ENCODE data around the gene HLX.

The HLX gene, protein sequence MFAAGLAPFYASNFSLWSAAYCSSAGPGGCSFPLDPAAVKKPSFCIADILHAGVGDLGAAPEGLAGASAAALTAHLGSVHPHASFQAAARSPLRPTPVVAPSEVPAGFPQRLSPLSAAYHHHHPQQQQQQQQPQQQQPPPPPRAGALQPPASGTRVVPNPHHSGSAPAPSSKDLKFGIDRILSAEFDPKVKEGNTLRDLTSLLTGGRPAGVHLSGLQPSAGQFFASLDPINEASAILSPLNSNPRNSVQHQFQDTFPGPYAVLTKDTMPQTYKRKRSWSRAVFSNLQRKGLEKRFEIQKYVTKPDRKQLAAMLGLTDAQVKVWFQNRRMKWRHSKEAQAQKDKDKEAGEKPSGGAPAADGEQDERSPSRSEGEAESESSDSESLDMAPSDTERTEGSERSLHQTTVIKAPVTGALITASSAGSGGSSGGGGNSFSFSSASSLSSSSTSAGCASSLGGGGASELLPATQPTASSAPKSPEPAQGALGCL

DNA sequence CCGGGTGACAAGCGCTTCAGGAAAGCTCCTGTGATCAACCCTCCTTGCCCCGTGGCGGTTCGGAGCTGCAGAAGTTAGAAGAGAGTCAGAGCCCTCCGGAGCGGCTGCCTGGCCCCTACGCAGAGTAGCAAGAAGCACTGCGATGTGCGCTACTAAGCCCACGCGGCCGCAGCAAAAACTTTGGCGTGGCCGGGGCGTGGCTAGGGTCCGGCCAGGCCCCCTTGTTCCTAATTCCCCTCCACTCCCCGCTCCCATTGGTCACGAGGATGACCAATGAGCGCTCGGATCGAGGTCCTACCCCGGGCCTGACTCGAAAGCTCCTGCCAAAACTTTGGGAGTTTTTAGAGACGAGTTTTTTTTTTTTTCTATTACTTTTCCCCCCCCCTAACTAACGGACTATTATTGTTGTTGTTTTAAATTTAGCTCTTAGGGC is at the start of gene HLX:
Gene HLX, plus strand, starts transcription at position 368 of the 433 bp plus-strand sequence. CDS start 415 bp downstream, outside the sequence.
- DNase-seq, result no peak

DNA sequence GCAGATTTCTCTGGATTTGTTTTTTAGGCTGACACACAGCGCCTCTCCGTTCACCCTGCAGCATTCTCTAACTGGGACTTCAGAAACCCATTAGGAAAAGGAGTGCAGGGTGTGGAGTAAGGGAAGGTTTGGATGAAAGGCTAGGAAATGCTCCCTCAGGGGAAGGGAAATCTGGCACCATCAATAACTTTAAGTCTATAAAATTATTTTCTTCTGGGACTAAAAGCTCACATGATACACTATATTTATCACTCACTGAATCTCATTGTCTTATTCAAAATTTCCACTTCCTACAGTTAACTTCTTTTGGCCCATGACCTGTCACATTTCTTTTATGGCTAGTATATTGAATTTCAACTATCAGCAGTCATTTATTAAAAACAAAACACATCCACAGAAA is 45.8 kb upstream of the HLX start:
- DNase-seq, result no peak

DNA sequence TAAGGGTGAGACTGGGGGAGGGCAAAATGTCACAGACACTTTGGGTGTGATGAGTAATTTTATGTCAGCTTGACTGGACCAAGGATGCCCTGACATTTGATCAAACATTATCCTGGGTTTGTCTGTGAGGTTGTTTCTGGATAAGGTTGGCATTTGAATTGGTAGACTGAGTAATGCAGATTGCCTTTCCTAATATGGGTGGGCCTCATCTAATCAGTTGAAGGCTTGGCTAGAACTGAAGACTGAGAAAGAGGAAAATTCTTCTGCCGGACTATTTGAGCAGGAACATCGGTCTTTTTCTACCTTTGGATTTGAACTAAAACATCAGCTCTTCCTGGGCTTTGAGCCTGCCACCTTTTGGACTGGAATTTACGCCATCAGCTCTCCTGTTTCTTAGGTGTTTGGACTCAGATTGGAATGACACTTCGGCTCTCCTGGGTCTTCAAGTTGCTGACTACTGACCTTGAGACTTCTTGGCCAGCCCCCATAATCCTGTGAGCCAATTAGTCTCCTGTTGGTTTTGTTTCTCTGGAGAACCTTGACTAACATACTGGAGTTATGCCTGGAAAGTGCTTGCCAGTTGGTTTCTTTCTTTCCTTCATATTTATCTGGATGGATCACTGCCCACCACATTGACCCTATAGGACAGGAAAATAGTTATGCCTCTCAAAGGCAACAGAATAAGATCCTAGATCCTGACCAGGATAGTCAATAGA is 44.9 kb upstream of the HLX start:
- DNase-seq, result no peak

DNA sequence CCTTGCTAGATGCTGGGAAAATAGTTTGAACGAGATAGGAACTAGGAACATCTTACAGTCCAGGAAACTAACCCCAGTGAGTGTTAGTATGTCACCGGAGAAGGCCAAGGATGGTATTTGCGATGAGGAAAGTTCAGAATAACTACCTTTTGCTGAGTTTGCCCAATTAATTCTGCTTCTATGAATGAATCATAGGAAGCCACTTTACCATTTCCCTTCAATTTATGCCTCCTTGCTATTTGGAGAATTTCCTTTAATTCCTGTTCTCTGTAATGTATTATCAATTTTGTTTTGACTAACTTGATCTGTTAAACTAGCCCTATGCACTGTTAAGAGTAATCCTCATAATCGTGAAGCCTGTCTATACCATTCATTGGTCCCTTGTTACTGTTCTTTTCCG is 40.7 kb upstream of the HLX start:
- DNase-seq, result no peak

DNA sequence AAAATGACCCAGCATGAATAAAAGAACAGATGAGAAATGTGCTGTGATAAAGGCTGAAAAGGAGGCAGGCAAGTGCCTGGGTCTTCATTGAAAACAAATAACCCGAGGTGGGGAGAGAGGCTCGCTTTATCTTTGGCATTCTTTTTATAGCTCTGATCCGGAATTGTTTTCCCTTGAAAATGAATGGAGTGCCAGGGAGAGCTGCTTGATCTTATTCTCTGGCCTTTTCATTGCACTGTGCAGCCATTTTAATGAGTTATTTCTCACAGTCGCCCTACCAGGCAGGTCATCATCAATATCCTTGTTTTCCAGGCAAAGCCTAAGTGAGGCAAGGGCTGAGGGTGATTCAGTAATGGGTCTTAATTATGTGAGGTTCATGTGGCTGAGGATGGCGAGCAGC is 39.8 kb upstream of the HLX start:
- no peak for DNase-seq

DNA sequence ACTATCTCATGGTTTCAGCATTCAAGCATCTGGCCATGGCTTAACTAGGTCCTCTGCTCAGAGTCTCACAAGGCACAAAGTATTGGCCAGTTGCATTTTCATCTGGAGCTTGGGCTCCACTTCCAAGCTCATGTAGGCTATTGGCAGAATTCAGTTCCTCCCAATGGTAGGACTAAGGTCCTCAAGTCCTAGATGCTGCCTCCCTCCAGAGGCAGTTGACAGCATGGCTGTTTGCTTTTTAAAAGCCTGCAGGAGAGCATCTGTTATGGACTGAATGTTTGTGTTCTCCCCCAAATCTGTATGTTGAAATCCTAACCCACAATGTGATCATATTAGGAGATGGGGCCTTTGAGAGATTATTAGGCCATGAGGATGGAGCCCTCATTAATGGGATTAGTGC is 38.0 kb upstream of the HLX start:
- DNase-seq, result no peak

DNA sequence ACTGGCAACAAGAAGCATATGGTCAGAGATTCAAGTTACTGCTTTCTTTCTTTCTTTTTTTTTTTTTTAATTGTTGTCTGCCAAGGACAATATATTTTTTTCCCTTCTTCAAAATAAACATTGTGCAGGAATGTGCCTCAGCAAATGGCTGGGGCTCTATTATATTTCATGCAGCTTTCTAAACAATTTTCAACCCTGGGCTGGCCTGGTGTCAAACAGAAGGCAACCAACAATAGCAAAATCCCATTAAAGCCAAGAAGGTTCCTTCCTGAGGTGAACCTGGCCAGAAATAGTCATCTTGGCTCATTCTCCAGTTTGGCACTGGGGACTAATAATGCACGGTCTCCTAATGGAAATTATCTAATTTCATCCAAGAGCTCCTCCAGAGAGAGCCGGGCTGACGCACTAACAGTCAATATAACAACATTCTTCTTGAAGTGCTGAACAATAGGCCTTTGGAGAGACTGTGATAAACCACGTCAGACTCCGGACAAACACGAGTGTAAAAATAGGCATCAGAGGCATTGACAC is 35.7 kb upstream of the HLX start:
- no peak for DNase-seq

DNA sequence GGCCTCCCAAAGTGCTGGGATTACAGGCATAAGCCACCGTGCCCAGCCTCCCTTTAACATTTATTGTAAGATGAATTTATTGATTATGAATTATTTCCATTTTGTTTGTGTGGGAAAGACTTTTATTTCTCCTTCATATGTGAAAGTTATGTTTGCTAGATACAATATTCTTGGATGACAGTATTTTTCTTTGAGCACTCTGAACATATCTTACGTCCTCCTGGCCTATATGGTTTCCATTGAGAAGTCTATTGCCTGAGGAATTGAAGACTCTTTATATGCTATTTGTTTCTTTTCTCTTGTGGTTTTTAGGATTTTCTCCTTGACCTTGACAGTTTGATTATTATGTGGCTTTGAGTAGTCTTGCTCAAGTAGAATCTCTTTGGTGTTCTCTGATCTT is 26.8 kb upstream of the HLX start:
- no peak for DNase-seq

DNA sequence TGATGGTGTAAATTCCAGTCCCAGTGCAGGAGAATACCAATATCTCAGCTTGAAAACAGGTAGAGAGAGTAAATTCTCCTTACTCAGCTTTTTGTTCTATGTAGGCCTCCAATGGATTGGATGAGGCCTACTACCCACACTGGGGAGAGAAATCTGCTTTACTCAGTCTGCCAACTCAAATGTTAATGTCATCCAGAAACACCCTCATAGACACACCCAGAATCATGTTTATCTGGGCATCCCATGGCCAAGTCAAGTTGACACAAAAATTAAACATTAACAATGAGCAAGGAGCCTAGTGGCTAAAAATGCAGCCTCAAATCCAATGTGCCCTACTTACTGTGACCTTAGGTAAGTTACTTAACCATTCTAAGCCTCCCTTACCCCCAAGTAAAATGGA is 6.9 kb upstream of the HLX start:
- no peak for DNase-seq

DNA sequence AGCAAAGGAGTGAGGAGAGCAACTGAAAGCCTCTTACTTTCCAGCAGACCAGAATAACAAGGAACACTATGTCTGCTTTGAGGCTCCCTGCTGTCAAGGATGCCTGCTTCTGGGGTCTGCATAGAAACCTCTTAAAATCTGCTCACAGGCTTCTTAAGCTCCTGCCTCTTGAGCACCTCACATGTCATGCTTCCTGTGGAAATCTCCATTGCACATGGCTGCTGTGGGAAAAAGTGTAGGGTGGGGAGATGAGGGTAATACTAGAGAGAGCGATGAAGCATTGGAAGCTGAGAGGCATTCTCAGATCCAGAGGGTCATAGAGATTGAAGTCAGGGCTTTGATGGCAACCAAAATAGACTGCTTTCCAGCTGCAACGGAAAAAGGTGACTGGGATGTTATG is 6.2 kb upstream of the HLX start:
- no peak for DNase-seq

DNA sequence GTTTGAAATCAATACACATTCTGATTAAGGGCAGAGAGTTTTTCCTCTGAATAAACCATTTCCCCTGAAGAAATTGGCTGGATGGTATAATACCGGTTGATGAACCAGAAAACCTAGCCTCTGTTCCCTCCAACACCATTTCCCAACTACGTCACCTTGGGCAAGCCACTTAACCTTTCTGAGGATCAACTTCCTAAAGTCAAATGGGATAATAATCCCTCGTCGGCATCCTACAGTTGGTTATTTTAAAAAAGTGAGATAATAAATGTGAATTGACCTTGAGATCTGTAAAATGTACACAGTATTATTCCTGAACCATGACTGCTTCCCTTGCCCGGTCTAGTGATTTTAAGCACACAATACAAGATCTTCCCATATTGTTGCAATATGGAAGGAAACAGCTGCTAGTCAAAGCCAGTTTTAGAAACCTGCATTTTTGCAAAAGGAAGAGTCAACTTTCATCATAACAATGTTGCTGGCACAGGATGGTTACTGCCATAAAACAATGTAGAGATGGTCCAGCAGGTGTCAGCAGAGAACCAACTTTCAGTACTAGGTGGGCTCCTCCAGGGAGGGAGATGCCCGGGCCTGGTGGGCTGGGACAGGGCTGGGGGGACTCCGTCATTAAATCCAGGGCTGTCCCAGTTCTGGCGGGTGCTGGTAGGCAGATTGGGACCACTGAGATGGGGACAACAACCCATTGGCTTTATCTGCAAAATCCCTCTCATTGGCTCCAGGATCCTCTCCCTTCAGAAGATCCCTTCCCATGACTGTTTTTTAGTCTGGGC is 5.2 kb upstream of the HLX start:
- DNase-seq, result no peak

DNA sequence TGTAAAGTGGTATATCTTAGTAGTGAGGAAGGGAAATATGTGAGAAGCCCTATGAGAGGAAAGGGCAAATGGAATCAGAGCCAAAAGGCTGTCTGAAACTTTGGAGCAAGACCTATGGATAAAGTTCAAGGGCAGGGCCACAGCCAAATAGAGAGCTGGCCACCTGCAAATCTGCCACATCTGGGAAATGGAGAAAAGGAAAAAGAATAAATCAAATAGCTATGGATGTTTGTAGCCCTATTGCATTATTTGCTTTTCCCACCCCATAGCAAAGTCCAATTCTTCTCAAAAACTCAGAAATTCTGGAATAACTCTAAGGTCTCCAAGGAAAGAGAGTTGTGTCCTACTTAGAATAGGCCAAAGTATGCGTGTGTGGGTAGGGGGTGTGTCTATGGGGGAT is 4.0 kb upstream of the HLX start:
- DNase-seq, result no peak

DNA sequence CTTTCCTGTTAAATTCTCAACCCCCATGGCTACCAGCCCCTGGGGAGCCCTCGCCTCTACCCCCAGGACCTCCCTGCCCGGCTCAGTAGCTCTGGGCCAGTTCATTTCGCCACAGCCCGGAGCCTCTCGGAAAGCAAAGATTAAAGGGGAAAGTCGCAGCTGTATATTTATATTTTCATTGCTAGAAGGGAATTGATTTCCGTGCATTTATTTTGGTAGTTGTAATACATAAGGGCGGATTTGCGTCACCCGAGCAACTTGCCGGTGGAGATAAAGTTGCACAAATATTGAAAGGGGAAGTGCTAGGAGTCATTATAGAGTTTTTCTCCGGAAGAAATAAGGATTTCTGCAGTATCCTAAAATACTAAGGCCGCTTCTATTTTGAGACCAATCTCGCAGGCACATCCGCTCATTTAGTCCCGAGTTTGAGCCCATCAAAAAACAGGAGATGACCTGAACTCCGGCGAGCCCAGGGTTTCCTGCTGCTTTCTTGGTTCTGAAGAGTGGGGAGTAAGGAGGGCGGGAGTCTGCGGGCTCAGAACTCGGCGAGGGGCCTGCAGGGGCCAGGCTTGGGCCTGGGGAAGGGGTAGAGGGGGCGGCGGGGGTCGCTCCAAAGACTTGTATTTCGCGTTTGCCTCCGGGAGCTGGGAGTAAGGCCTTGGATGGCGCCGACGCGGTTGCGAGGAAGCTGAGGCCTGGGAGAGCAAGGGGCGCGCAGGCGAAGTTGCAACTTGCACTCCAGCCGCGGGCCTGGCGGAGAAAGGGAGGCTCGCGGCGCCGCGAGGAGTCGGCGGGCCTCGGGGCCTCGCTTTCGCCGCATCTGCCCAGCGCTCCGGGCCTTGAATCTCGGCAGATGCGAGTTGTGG is 2.5 kb upstream of the HLX start:
- DNase-seq, result no peak

DNA sequence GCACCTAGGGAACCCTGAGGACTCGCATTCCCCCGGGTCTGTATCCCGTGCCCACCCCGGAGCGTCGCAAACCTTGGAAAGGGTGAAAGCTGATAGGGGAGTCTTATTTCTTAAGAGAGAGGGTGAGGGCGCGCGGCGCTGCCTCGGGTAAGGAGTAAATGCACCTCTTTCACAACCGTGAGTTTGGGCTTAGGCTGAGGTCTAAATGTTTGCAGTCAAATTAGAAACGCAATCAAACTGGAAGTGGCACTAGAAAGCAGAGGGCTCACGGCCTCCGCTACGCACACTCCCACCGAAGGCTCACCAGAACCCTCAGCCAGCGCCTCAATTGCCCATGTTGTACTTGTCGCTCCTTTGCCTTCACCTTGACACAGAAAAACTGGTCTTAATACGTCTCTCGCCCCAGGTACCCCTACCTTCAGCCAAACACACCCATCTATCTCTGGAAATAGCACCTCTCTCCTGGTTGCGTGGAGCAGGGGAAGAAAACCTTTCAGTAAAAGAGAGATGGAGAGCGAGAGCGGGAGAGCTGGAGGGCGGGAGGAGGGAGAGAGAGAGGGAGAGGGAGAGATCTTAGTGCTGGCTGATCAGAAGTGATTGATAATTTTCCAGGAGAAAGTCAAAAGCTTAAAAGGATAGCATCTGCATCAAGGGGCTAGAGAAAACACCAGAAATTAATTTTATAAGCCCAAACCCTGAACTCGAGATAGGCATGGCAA is 1.7 kb upstream of the HLX start:
- no peak for DNase-seq

DNA sequence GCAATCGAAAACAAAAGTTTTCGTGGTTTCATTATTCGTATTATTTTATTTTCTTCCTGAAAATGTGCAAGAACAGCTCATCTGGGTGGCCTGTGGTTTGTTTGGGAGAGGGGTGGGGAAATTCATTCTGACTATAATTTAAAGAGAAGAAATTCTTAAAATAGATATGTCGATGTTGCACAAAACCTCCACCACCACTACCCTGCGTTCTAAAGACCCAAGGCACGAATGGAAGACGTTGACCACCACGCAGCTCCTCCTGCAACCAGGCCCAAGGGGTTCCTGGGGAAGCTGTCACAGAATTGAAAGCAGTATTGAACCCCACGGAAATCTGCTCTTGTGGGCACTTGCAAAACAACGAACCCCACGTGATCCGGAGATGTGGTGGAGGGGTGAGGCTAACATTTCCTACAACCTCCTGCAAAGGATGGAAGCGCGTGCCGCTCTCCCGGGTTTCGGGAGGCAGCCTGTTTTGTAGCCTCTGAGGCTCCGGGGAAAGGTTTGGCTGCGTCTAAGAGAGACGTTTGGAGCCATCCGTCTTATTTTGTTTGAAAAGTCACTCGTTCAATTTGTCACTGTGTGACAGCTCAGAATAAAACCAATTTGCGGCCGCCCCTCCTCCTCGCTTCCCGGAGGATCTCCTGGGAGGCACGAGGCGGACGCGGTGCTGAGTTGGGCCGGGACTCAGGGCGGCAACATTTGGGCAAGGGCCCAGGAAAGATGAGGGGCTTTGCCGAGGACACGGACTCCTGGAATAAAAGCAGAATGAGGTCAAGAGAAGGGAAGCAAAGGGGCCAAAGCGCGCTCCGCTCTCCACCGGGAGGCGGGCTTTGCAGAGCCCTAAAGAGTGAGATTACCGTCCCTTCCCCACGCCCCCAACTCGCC is 810 bp upstream of the HLX start:
- no peak for DNase-seq

DNA sequence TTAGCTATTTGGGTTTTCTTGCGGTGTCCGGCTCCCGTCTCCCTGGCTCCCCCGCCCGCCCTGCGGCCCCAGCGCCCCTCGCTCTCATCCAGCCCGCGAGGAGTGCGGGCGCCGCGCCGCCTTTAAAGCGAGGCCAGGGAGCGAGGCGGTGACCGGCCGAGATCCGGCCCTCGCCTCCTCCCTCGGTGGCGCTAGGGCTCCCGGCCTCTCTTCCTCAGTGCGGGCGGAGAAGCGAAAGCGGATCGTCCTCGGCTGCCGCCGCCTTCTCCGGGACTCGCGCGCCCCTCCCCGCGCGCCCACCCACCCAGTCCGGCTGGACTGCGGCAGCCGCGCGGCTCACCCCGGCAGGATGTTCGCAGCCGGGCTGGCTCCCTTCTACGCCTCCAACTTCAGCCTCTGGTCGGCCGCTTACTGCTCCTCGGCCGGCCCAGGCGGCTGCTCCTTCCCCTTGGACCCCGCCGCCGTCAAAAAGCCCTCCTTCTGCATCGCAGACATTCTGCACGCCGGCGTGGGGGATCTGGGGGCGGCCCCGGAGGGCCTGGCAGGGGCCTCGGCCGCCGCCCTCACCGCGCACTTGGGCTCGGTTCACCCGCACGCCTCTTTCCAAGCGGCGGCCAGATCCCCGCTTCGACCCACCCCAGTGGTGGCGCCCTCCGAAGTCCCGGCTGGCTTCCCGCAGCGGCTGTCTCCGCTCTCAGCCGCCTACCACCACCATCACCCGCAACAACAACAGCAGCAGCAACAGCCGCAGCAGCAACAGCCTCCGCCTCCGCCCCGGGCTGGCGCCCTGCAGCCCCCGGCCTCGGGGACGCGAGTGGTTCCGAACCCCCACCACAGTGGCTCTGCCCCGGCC is 492 bp downstream of the HLX start:
- no peak for DNase-seq

DNA sequence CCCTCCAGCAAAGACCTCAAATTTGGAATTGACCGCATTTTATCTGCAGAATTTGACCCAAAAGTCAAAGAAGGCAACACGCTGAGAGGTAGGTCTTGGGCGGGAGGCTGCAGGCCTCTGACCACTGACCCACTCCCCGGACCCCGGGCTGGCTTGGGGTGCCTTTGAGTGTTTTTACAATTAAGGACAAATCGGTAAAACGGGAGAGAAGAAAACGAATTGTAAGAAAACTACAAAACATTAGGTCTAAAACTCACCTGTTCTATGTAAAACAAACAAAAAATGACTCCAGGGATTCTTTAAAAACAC is 1.1 kb downstream of the HLX start:
- no peak for DNase-seq

DNA sequence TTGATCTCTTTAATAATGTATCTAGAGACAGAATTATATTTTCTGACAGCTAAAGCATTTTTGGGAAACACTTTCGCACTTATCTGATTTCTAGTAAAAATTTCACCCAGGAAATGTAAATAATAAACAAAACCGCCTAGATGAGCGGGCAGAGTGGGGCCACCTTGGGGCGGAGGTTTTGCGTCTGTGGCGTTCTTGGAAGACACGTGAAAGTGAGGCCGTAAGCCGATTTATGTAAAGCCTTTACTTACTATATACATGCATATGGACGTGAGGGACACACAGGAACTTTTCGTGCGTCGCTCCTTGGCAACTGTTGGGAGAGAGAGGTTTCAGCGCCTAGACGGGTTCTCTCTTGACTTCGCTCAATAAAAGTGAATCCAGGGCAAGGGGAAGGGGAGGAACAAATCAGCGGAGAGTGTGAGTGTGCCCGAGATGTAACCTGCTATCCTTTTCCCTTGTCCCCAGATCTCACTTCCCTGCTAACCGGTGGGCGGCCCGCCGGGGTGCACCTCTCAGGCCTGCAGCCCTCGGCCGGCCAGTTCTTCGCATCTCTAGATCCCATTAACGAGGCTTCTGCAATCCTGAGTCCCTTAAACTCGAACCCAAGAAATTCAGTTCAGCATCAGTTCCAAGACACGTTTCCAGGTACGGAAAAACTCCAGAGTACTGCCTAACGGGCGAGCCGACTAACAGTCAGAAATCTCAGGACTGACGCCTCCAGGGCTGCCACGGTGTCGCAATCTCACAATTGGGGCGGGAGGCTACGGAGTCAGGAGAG is 1.7 kb downstream of the HLX start:
- DNase-seq, result no peak

Data from activated CD4-positive, alpha-beta T cell treated with anti-CD3 and anti-CD28 coated beads for 1 hour (primary cell).